22Rv1 (cell line): ENCODE results near the gene ZNF425.

Source experiments
- H3K27ac ChIP-seq: fragments of 450-650 bp; 2 replicates; pipeline ENCODE4 v1.5.1; 2017
- CTCF ChIP-seq: fragments of 450-650 bp; IDR thresholded peaks from 2 replicates; pipeline ENCODE4 v1.5.1; 2017; ENCODE audit warnings: mild to moderate bottlenecking
- ZFX ChIP-seq: fragments of 450-650 bp; IDR thresholded peaks from 2 replicates; pipeline ENCODE4 v1.6.1; 2017; ENCODE audit warnings: antibody characterized with exemption, borderline replicate concordance

The ZNF425 gene

GRCh38 chr7:149085866-149086265 lies 40.3 kb downstream of the ZNF425 start:
- TF ChIP-seq ZFX, result no peak
- TF ChIP-seq CTCF, result no peak

GRCh38 chr7:149084407-149084806 lies 41.7 kb downstream of the ZNF425 start:
- TF ChIP-seq ZFX (no peak), CTCF (no peak)

More at GRCh38 chr7:149085866-149086265, 40.3 kb downstream of the ZNF425 start:
- H3K27ac ChIP-seq, result no peak overlapping the region

GRCh38 chr7:149081914-149082313 lies 44.2 kb downstream of the ZNF425 start:
- no peak overlapping the region for H3K27ac ChIP-seq
- TF ChIP-seq ZFX, result no peak
- TF ChIP-seq CTCF, result no peak

More at GRCh38 chr7:149084407-149084806, 41.7 kb downstream of the ZNF425 start:
- H3K27ac ChIP-seq, result no peak overlapping the region

- TF ChIP-seq ZFX, result no peak
- no peak for TF ChIP-seq CTCF
- no peak overlapping the region for H3K27ac ChIP-seq
Observed at GRCh38 chr7:149077594-149077993, 48.5 kb downstream of the ZNF425 start.

GRCh38 chr7:149075286-149075685 lies 50.8 kb downstream of the ZNF425 start:
- TF ChIP-seq ZFX, result no peak
- TF ChIP-seq CTCF, result no peak
- no peak overlapping the region for H3K27ac ChIP-seq

- no peak for TF ChIP-seq ZFX
- TF ChIP-seq CTCF, result no peak
- H3K27ac ChIP-seq, result no peak overlapping the region
Observed at GRCh38 chr7:149074116-149074885, 51.8 kb downstream of the ZNF425 start.

GRCh38 chr7:149072438-149072775 lies 53.7 kb downstream of the ZNF425 start:
- TF ChIP-seq ZFX (no peak), CTCF (no peak)
- no peak overlapping the region for H3K27ac ChIP-seq
